Activated CD8-positive, alpha-beta T cell treated with anti-CD3 and anti-CD28 coated beads for 36 hours (primary cell): ENCODE data around the gene ANXA9. TPM values are rescaled to one million over a fixed set of nuclear protein-coding genes. Genes with fewer than 3 reads are reported as not detected.

Experiments
- ATAC-seq: fragments of 200-7000 bp; cut with Tn5 transposase; one replicate; pipeline ENCODE4 v1.10.0; 2021; ENCODE audit warnings: mild to moderate bottlenecking, moderate library complexity
- CTCF ChIA-PET: fragments of 350-600 bp; sonication (Branson Sonifier 250); formaldehyde crosslinking; loops from one replicate; lab custom pipeline; 2021; ENCODE audit warnings: antibody characterized with exemption; lab: Charles Lee
- POLR2A ChIA-PET: fragments of 350-600 bp; sonication (Branson Sonifier 250); formaldehyde crosslinking; loops from one replicate; lab custom pipeline; 2021; ENCODE audit warnings: antibody characterized with exemption; lab: Charles Lee
- DNase-seq: peaks from one replicate; pipeline ENCODE4 v3.0.0-alpha.2; 2020
- H3K27ac Mint-ChIP-seq: one replicate; pipeline ENCODE4 v1.8.0; 2021; ENCODE audit warnings: mild to moderate bottlenecking, mixed read lengths
- H3K27me3 Mint-ChIP-seq: one replicate; pipeline ENCODE4 v1.8.0; 2021; ENCODE audit warnings: mixed read lengths
- H3K36me3 Mint-ChIP-seq: one replicate; pipeline ENCODE4 v1.8.0; 2021; ENCODE audit warnings: low read depth, mixed read lengths
- H3K4me1 Mint-ChIP-seq: one replicate; pipeline ENCODE4 v1.8.0; 2021; ENCODE audit warnings: low read depth, mixed read lengths
- H3K4me3 Mint-ChIP-seq: one replicate; pipeline ENCODE4 v1.8.0; 2021; ENCODE audit warnings: mild to moderate bottlenecking, moderate library complexity, mixed read lengths
- H3K9me3 Mint-ChIP-seq: one replicate; pipeline ENCODE4 v1.8.0; 2021; ENCODE audit warnings: mixed read lengths
- CTCF ChIP-seq: fragments of 200-600 bp; IDR thresholded peaks from one replicate; pipeline ENCODE4 v1.8.0; 2022; ENCODE audit warnings: antibody characterized with exemption, mild to moderate bottlenecking
- intact Hi-C: fragments of 100-400 bp; cut with micrococcal nuclease; formaldehyde crosslinking; loops from one replicate; pipeline ENCODE4 v1.10.0; 2022
- total RNA-seq, 2 experiments: library from RNA; stranded (reverse); gene quantifications; one replicate each; pipeline ENCODE4 v1.2.3, GENCODE V29; 2021

Gene ANXA9
- total RNA-seq, 2 experiments from 2014 or later, result 0.25 TPM; not detected in 1

- no peak for DNase-seq
- H3K27ac Mint-ChIP-seq, result peak overlapping the region; percentile 17
- intact Hi-C loops, result no loop called here
- ATAC-seq, result no peak
- no peak overlapping the region for H3K4me3 Mint-ChIP-seq
- CTCF ChIA-PET, result interaction anchor here (1.4 to 2.4 kb wide), 3 partner anchors 16 to 32 kb away, joined by 3 to 8 read pairs (median 7); no protein-coding TSS in a partner anchor
- POLR2A ChIA-PET, result interaction anchor here (1.3 to 1.4 kb wide), 2 partner anchors 11 to 334 kb away, joined by 3 to 4 read pairs; partner anchors contain the start of gene ENSA
- no peaks in the 10 kb centered on the region for H3K9me3 Mint-ChIP-seq
- TF ChIP-seq CTCF, result no peak
- peaks cover 76% of the 10 kb centered on the region for H3K36me3 Mint-ChIP-seq
- H3K27me3 Mint-ChIP-seq, result no peaks in the 10 kb centered on the region
- peaks cover 2% of the 10 kb centered on the region for H3K4me1 Mint-ChIP-seq
Observed at GRCh38 chr1:150964164-150964489, 18.0 kb upstream of the ANXA9 start.

- H3K4me1 Mint-ChIP-seq, result peaks cover 7% of the 10 kb centered on the region
- no peaks in the 10 kb centered on the region for H3K9me3 Mint-ChIP-seq
- no peak overlapping the region for H3K4me3 Mint-ChIP-seq
- TF ChIP-seq CTCF, result no peak
- DNase-seq (no peak), ATAC-seq (no peak)
- no peaks in the 10 kb centered on the region for H3K27me3 Mint-ChIP-seq
- POLR2A ChIA-PET, result interaction anchor here (0.5 to 2.1 kb wide), 5 partner anchors 9 to 565 kb away, joined by 3 to 6 read pairs (median 4); partner anchors contain the start of gene MINDY1
- CTCF ChIA-PET, result interaction anchor here (1.1 to 2.4 kb wide), 2 partner anchors 14 to 30 kb away, joined by 3 to 8 read pairs; no protein-coding TSS in a partner anchor
- H3K27ac Mint-ChIP-seq, result peak overlapping the region; percentile 62
- intact Hi-C loops, result no loop called here
- peaks cover 66% of the 10 kb centered on the region for H3K36me3 Mint-ChIP-seq
Observed at GRCh38 chr1:150965605-150966004, 16.5 kb upstream of the ANXA9 start.

GRCh38 chr1:150966011-150966410, 16.1 kb upstream of the ANXA9 start:
- TF ChIP-seq CTCF, result no peak
- CTCF ChIA-PET, result interaction anchor here (1.1 to 2.4 kb wide), 2 partner anchors 14 to 30 kb away, joined by 3 to 8 read pairs; no protein-coding TSS in a partner anchor
- H3K9me3 Mint-ChIP-seq, result no peaks in the 10 kb centered on the region
- POLR2A ChIA-PET, result interaction anchor here (0.5 to 2.8 kb wide), 6 partner anchors 8 to 566 kb away, joined by 3 to 8 read pairs (median 4); partner anchors contain the start of gene MINDY1
- no peak overlapping the region for H3K4me3 Mint-ChIP-seq
- peaks cover 62% of the 10 kb centered on the region for H3K36me3 Mint-ChIP-seq
- ATAC-seq (no peak), DNase-seq (no peak)
- no peaks in the 10 kb centered on the region for H3K27me3 Mint-ChIP-seq
- peak overlapping the region; percentile 62 for H3K27ac Mint-ChIP-seq
- intact Hi-C loops, result no loop called here
- H3K4me1 Mint-ChIP-seq, result peaks cover 11% of the 10 kb centered on the region

GRCh38 chr1:150967936-150968335, 14.2 kb upstream of the ANXA9 start:
- no peak for TF ChIP-seq CTCF
- POLR2A ChIA-PET, result interaction anchor here (1.1 to 2.8 kb wide), 2 partner anchors 9 to 10 kb away, joined by 3 to 8 read pairs; no protein-coding TSS in a partner anchor
- intact Hi-C loops, result no loop called here
- H3K27ac Mint-ChIP-seq, result peak overlapping the region; percentile 49
- ATAC-seq (no peak), DNase-seq (no peak)
- no peaks in the 10 kb centered on the region for H3K9me3 Mint-ChIP-seq
- no peak overlapping the region for H3K4me3 Mint-ChIP-seq
- peaks cover 28% of the 10 kb centered on the region for H3K4me1 Mint-ChIP-seq
- H3K27me3 Mint-ChIP-seq, result no peaks in the 10 kb centered on the region
- H3K36me3 Mint-ChIP-seq, result peaks cover 61% of the 10 kb centered on the region
- CTCF ChIA-PET, result interaction anchor here (1.3 to 2.4 kb wide), 2 partner anchors 9 to 11 kb away, joined by 3 to 7 read pairs; no protein-coding TSS in a partner anchor

- no peaks in the 10 kb centered on the region for H3K27me3 Mint-ChIP-seq
- H3K36me3 Mint-ChIP-seq, result peaks cover 62% of the 10 kb centered on the region
- POLR2A ChIA-PET, result interaction anchor here (1.1 to 2.8 kb wide), 2 partner anchors 8 to 10 kb away, joined by 3 to 8 read pairs; no protein-coding TSS in a partner anchor
- ATAC-seq (no peak), DNase-seq (no peak)
- intact Hi-C loops, result no loop called here
- H3K4me1 Mint-ChIP-seq, result peaks cover 32% of the 10 kb centered on the region
- no peak for TF ChIP-seq CTCF
- no peak overlapping the region for H3K4me3 Mint-ChIP-seq
- CTCF ChIA-PET, result interaction anchor here (1.3 to 2.4 kb wide), 2 partner anchors 9 to 10 kb away, joined by 3 to 7 read pairs; no protein-coding TSS in a partner anchor
- no peaks in the 10 kb centered on the region for H3K9me3 Mint-ChIP-seq
- H3K27ac Mint-ChIP-seq, result peak overlapping the region; percentile 9
Observed at GRCh38 chr1:150968491-150968890, 13.6 kb upstream of the ANXA9 start.
